ENCODE results near the gene ABCB11.

- no peak for TF ChIP-seq CTCF (IDR thresholded peaks at IDR 0.05 in 2 of 3, conservative IDR thresholded peaks at IDR 0.05 in 1 of 3; ENCODE audit: insufficient read depth in 2 of 3, low read depth in 1 of 3, low read length in 3 of 3)
- no peak for TF ChIP-seq ATF2 (CRISPR knock-in tag; IDR thresholded peaks at IDR 0.05)
- no peak for TF ChIP-seq CBX2 (IDR thresholded peaks at IDR 0.05; ENCODE audit: insufficient read depth, low read length, poor library complexity, severe bottlenecking)
- TF ChIP-seq ZNF830 (CRISPR knock-in tag; IDR thresholded peaks at IDR 0.05): no peak
Observed at GRCh38 chr2:168934826-168935225, 96.3 kb downstream of the ABCB11 start.
